Midbrain (tissue), 1 donor: ENCODE data around the gene FAM81B.
"Not testable (repeated sequence)": the region's sequence is repeated elsewhere in the genome, so short reads cannot be mapped to it uniquely, and the experiment has no call there.

Source experiments
- DNase-seq: peaks from one replicate; lab custom pipeline; 2025; lab: John Stamatoyannopoulos, UW

FAM81B gene, protein sequence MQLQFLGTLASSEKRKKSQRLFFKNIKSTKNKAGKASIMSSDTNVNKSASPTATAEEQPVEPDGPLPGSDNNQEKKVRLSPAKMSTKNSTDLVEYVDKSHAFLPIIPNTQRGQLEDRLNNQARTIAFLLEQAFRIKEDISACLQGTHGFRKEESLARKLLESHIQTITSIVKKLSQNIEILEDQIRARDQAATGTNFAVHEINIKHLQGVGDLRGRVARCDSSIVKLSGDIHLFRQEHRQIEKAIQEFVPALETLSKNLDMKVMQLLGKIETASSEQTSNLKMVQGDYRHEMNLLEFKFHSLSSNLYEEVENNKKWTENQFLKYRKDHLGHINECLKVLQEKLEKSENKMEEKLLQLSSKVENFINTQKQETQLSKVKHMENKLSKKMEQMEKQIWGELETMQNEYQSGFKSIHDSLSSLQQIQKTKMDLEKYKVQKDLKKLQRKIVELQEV

DNA sequence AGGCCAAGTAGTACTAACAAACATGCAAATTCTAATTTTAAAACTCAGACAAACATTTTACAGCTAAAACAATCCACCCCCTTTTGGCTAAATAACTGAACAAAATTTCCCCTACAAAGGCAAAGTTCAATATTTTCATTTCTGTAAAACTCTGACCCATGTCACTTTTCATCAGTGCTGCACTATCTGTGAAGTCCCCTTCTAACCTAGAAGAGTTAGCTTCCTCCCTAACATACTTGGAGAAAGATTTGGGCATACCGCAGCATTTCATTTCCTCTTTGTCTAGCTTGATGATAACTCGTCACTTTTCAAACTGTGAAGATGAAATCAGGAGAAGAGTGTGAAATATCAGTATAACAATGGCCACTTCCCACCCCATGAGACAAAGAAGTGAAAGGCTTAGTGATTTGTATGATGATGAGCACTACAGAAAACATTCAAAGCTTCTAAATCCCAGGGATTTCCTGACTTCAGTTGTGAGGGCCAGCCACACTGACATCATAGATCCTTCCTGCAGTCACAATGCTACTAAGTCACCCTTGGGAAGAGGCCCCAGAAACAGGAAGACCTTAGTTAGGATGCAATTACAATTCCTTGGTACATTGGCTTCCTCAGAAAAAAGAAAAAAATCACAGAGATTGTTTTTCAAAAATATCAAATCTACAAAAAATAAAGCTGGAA, at the start of gene FAM81B:
TSS of gene FAM81B (plus strand) at position 555 of the 681 bp plus-strand sequence. CDS start at position 579, 24 bp downstream.
- DNase-seq = no peak

DNA sequence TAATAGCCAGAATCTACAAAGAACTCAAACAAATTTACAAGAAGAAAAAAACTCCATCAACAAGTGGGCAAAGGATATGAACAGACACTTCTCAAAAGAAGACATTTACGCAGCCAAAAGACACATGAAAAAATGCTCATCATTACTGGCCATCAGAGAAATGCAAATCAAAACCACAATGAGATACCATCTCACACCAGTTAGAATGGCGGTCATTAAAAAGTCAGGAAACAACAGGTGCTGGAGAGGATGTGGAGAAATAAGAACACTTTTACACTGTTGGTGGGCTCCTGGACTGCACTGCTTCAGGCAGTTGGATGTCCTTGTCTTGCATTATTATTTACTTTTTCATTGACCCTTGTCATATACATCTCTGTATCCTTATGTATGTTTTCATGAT, 49.7 kb upstream of the FAM81B start:
- not testable (repeated sequence) for DNase-seq

DNA sequence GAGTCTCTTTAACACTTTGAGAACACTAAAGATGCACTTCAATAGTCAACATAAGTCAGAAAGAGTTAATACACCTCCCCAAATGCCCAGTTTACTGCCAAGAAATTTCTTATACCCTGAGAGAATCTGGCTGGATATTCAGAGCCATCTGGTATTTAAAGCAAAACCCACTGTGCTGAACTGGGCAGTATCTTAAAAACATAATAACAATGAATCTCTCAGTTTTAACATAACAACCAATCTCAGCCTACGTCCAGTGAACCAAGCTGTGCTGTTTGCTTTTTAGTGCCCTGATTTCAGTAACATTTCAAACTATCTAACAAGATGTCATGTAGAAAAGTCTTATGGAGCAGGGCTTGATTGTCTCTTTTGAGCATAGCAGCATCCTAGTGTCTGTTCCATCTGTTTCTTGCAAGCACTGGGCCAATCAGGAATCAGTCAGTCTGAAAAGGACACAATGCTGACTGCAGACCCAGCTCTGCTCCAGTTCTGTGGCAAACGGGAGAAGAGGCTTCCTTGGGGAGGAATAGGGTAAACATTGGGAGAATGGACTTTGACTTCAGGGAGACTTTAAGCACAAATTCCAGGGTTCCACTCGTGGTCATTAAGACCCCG, 43.6 kb upstream of the FAM81B start:
- DNase-seq = no peak

DNA sequence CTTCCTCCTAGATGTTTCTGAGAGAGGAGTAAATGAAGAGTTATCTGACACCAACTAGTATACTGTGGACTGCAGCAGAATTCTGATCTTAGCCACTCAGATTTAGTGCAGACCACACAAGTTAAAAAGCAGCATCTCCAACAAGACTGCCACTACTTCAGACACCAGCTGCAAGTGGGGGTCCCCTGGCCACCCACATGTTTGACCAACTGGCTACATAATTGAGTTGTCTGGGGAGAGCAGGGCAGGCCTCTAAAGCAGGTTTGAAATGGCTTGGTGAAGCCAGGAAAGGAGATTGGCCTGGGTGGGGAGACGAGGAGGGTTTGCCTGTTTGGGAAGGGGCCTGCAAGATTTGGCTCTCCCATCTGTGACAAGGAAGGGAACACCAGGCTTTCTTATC, 40.5 kb upstream of the FAM81B start:
- no peak for DNase-seq

DNA sequence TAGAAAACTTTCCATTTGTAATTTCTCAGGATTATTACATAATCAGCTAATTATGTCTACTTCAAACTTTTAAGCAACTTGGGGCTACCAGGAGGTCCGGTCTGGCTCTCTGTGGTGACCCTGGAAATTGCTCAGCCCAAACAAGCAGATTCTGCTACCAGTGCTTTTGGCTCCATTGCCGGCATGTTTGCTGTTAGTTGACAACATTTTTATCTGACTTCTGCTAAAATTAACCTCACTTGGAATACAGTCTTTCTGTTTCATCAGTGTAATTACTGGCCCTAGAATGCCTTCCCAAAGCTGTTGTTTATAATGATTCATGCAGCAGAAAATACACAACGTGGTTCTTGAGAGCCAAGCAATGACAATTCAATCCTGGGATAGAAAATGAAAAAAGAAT, 38.5 kb upstream of the FAM81B start:
- DNase-seq = no peak

DNA sequence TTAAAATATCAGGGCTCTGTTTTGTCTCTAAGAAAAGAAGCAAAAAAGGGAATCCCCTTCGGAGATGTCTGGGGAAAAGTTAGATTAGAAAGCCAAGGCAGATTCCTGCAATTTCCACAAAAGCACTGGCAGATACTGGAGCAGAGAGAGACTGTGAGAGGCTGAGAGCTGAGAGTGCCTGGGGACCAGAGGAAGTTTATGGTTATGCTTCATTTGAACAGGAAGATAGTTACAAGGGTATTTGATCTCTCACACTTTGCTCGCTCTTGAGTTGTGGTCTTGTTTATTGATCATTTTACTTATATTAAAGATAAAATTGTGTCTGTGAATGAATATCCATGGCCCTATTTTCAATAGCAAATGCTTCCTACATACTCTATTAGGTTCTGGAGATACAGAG, 32.8 kb upstream of the FAM81B start:
- no peak for DNase-seq

DNA sequence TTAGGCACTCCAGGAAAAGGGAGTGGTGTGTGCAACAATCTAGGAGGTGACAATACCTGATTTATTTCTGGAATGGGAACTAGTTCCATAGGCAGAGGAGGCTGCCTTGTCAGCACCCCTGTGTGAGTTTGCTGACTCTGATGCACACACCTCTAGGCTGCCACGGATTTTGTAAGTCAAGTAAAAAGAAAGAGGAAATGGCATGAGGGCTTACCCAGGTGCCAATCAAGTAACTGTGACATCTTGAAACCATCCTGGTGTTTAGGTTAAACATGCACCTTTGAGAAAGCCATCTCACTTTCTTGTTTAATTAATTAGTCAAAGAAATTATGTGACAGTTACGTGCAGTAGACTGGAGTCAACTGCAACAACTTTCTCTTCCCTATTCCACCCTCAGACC, 32.3 kb upstream of the FAM81B start:
- DNase-seq = no peak

DNA sequence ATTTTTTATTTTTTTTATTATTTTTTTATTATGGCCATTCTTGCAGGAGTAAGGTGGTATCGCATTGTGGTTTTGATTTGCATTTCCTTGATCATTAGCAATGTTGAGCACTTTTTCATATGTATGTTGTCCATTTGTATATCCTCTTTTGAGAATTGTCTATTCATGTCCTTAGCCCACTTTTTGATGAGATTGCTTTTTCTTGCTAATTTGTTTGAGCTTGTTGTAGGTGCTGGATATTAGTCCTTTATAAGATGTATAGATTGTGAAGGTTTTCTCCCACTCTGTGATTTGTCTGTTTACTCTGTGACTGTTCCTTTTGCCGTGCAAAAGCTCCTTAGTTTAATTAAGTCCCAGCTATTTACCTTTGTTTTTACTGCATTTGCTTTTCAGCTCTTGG, 30.5 kb upstream of the FAM81B start:
- not testable (repeated sequence) for DNase-seq

DNA sequence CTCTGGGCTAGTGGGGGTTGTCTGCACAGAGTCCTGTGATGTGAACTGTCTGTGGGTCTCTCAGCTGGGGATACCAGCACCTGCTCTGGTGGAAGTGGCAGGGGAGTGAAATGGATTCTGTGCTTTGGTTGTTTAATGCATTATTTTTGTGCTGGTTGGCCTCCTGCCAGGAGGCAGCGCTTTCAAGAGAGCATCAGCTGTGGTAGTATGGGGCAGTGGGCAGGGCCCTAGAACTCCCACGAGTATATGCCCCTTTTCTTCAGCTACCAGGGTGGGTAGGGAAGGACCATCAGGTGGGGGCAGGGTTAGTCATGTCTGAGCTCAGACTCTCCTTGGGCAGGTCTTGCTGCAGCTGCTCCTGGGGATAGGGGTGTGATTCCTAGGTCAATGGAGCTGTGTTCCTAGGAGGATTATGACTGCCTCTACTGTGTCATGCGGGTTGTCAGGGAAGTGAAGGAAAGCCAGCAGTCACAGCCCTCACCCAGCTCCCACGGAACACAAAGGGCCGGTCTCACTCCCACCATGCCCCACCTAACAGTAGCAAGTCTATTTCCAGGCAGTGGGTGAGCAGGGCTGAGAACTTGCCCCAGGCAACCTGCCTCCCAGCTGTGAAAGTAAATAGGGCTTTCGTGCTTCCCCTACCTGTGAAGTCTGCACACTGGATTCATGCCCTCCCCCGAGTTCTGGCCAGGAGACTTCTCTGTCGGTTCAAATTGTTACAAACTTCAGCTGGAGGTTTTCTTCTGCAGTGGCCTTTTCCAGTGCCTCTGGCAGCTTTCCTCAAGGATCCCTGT, 25.7 kb upstream of the FAM81B start:
- DNase-seq = no peak

DNA sequence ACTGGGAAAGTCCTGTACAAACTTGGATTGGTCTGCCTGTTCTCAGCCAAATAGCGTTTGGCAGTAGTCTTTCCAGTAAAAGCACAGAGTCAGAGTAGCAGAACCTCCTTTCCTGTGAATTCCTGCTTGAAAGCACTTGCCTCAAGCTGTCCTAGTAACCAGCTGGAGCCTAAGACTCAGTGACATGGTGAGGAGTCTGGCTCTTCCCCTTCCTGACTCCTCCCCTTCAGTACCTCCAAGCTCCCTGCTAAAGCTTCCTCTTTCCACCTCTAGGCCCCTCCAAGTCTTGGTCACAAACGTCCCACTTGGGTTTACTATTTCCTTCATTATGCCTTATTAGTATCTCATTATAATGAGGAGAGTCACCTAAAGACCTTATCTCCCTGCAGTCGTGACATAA, 21.4 kb upstream of the FAM81B start:
- DNase-seq = no peak

DNA sequence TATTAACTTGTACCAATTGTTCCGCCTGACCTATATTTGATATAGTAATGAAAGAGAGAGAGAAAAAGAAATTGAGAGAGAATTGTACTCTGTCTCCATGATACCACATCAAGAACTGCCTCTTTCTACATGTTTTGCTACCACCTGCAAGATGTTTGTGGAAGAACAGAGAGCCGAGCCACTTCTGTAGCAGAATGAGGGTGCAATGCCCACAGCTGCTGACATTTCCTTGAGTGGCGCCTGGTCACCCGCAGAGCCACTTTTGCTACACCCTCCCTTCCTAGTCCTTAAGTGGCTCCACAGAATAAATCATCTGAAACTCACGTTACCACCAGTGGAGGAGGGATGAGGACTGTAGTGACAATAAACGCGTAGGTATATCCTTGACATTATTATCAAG, 17.1 kb upstream of the FAM81B start:
- DNase-seq = no peak

DNA sequence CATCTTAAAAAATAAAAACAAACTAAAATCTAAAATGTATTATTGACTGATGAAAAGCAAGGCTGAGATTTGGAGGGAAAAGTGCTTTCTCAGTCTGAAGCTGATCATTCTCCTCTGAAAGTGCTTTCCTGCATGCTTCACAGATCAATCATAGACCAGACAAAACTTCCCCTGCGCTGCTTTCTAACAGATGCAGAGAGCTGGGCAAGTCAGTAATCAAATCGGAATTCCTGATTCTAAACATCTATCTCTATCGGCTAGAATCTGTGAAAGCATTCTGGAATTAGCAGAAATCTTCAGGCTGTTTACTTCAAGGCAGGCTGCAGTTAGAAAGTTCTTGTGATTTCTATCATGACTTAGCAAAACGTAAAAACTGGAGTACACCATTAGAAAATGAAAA, 15.6 kb upstream of the FAM81B start:
- DNase-seq = no peak

DNA sequence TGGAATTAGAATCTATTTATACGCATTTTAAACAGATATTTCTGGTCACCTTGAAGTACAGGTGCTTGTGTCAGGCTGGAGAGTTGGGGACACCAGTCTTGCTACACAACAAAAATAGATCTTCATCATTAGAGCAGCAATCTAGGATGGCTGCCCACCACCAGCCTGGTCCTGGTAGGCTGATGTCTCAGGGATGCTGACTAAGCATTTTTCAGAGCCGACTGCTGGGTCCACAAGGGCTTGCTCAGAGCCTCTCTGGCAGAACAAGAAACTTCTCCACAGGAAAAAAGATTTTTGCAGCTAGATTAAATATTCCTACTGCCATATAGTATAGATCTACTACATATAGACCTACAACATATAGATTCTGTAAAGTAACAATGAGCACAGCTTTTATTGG, 12.0 kb upstream of the FAM81B start:
- DNase-seq = no peak

DNA sequence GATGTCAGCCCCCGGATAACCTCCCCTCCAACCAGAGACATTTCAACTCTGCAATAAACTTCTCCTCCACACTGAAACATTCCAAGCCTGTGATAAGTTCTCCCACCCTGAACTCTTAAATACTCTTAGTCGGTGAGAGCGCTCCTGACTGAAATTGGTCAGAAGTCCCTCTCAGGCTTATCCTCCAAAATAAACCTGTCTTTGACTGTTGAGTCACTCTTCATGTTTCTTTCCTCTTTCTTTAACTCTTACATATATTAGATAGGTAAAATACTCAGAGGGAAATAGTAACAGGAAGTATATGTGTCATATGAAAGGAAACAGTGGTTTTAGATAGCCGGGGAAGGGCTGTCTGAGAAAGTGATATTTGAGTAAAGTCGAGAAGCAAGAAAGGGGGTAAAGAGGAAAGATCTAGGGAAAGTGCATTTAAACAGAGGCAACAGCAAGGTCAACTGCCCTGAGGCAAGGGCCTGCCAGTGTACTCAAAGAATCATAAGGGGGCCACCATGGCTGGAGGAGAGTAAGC, 11.0 kb upstream of the FAM81B start:
- DNase-seq = no peak

DNA sequence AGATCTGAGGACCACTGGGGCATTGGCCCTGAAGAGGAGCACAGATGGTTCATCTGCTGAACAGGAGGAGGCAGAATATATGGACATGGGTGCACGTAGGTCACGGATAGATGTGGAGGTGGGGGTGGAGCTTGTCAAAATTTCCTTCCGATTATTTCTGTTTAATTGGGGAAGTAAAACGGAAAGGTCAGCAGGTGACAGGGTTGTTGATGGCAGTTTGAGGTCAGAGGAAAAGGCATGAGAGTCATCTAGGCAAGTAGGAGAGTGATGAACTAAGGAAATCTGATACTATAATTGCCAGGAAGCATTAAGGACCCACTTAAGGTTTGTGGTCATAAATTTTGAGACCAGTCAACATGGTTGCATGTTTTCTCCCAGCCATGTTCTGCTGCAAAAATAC, 8.4 kb upstream of the FAM81B start:
- no peak for DNase-seq

DNA sequence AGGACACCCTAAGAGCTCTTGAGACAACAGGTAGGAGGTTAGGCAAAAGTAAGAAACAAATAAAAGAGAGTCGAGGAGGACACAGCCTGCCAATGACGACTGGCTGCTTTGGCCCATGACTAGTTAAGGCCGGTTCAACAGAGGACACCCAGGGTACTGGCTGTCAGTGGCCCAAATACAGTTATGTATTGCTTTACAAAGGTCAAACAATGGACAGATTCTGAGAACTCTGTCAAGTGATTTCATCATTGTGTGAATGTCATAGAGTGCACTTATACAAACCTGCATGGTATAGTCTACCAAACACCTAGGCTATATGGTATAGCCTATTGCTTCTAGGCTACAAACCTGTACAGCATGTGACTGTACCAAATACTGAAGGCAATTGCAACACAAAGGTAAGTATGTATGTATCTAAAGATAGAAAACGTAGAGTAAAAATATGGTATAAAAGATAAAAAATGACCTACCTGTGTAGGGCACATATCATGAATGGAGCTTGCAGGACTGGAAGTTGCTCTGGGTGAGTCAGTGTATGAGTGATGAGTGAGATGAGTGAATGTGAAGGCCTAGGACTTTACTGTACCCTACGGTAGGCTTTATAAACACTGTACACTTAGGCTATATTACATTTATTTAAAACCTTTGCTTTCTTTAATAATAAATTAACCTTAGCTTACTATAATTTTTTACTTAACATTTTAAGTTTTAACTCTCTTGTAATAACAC, 6.5 kb upstream of the FAM81B start:
- no peak for DNase-seq

DNA sequence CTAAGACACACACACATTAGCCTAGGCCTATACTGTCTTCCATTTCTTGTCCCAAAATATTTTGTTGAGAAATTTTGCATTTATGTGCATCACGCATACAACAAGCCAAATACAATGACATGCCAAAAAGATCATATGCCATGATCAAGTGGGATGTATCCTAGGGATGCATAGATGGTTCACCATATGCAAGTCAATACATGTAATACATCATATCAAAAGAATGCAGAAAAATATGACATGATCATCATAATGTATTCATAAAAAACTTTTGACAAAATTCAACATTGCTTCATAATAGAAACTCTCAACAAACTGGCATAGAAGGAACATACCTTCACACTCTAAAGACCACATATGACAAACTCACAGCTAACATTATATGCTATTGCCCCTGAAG, 5.8 kb upstream of the FAM81B start:
- DNase-seq = no peak

DNA sequence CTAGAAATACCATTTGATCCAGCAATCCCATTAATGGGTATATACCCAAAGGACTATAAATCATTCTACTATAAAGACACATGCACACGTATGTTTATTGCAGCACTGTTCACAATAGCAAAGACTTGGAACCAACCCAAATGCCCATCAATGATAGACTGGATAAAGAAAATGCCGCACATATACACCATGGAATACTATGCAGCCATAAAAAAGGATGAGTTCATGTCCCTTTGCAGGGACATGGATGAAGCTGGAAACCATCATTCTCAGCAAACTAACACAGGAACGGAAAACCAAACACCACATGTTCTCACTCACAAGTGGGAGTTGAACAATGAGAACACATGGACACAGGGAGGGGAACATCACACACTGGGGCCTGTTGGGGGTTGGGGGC, 799 bp downstream of the FAM81B start:
- not testable (repeated sequence) for DNase-seq

DNA sequence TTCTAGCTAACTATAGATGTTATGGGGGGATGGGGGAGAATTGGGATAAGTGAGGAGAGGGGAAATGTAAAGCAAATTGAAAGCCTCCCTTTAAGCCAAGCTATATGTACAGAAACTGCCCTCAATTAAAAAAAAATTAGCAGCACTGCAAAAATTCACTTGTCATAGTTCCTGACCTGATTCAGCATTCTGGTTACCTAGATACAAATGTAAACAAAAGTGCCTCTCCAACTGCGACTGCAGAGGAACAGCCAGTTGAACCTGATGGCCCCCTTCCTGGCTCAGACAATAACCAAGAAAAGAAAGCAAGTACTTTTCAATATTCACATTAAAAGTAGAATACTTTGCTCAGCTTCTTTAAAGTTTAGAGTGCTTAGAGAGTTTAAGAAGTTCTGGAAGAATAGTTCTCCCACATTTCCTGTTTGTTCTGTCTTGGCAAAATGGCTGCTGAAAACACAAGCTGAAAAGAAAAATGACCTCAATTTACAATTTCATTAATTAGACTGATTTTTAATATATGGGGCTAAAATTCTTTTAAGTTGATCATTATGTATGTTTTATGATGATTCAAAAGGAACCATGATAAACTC, 1.5 kb downstream of the FAM81B start:
- no peak for DNase-seq

DNA sequence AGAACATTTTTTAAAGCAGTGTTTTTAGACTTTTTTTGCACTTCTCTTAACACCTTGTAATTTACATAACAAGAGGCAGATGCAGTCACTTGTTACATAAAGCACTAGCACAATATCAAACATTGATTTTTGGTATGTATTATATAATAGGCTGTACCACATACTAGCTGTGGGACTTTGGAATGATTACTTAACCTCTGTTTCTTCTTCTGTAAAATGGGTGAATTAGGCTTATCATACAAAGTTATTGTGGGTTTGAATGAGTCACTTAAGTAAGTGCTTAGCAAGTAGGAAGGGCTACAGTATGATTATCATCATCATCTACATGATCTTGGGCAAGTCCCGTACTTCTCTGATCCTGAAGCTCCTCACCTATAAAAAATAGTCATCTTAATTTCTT, 2.1 kb downstream of the FAM81B start:
- DNase-seq = no peak

DNA sequence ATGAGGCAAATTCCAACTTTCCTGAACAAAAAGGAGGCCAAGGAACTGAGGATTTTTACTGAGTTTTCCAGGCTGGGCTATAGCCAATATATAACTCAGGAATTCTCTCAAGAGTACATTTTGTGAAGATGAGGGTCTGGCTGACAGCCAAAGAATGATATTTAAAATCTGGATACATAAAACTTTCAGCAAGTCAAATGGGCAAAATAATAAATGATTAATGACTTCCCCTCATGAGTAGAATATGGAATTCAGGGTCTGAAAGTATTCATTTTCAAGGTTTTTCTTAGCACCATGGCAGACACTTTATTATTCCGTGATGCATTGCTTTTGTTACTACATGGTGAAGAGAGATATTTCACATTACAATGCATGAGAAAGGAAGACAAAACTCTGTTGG, 7.8 kb downstream of the FAM81B start:
- no peak for DNase-seq
